ENCODE data around the gene PTDSS2.

Gene PTDSS2

DNA sequence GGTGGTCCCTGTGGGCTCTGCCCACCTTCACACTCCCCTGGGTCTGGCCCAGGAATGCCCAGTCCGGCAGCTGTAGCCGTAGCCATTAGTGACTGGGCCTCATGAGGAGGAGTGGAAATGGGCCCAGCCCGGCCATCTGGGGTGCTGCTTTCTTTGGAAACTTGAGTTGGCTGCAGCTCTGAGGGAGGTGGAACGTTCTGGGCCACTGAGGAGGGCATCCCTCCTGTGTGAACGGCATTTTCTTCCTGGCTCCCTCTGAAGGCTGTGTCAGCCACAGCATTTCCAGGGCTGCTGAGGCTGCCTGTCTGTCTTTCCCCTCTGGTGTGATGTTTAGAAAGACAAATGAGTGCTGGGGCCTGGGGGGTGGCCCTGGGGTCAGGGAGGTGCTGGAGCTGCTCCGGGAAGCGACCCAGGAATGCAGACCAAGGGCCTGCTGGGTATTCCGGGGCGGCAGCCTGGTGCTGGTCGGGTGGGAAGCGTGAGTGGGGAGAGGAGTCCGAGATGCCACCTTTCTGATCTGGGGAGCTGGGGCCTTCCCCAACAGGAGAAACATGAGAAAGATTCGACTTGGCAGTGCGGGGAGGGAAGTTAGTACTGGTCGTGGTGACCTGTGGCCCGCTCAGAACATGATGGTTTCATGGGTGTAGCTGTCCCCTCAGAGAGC, 27.1 kb downstream of the PTDSS2 start:
- H3K9ac ChIP-seq (ENCODE audit: low read length), result no peak overlapping the region
- no peak overlapping the region for H3K27ac ChIP-seq (ENCODE audit: low read depth, low read length)
- H3K9me3 ChIP-seq (ENCODE audit: low read length), result no peaks in the 10 kb centered on the region
- no peaks in the 10 kb centered on the region for H3K27me3 ChIP-seq (ENCODE audit: control insufficient read depth in 1 of 2, insufficient read depth in 2 of 2, low read length in 2 of 2)
- H3K36me3 ChIP-seq (ENCODE audit: insufficient read depth, low read length), result peaks cover 5% of the 10 kb centered on the region
- H3K4me3 ChIP-seq (ENCODE audit: low read depth in 1 of 2, low read length in 2 of 2), result no peak overlapping the region
- H3K4me1 ChIP-seq (ENCODE audit: insufficient read depth, low read length), result no peaks in the 10 kb centered on the region

DNA sequence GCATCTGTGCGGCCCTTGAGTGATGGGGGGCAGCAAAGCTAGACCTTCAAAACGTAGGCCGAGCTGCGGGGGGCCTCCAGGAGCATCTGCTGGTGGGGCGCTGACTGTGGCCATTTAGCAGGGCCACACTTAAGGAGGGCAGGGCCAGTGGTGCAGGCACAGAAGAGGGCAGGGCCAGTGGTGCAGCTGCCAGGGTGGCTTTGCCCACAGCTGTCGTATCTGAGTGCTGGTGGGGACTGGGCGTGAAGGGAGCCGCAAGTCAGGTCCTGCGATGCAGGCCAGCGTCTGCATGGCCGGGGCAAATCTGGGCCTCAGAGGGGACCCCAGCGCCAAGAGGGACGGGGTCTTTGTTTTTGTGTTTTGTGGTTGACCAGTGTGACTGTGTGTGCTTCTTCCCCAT, 29.2 kb downstream of the PTDSS2 start:
- no peak overlapping the region for H3K27ac ChIP-seq (ENCODE audit: low read depth, low read length)

DNA sequence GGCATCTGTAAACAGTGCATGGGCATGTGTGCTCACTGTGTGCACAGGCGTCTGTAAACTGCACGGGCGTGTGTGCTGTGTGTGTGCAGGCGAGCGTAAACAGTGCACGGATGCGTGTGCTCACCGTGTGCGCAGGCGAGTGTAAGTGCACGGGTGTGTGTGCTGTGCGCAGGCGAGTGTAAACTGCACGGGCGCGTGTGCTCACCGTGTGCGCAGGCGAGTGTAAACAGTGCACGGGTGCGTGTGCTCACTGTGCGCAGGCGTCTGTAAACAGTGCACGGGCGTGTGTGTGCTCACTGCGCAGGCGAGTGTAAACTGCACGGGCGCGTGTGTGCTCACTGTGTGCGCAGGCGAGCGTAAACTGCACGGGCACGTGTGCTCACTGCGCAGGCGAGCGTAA, 34.5 kb downstream of the PTDSS2 start:
- no peaks in the 10 kb centered on the region for H3K36me3 ChIP-seq (ENCODE audit: insufficient read depth, low read length)
- H3K27ac ChIP-seq (ENCODE audit: low read depth, low read length), result no peak overlapping the region
- H3K9ac ChIP-seq (ENCODE audit: low read length), result no peak overlapping the region
- H3K27me3 ChIP-seq (ENCODE audit: control insufficient read depth in 1 of 2, insufficient read depth in 2 of 2, low read length in 2 of 2), result no peaks in the 10 kb centered on the region
- no peak overlapping the region for H3K4me3 ChIP-seq (ENCODE audit: low read depth in 1 of 2, low read length in 2 of 2)
- H3K4me1 ChIP-seq (ENCODE audit: insufficient read depth, low read length), result no peaks in the 10 kb centered on the region
- no peaks in the 10 kb centered on the region for H3K9me3 ChIP-seq (ENCODE audit: low read length)

More for the DNA sequence above, 29.2 kb downstream of the PTDSS2 start:
- no peaks in the 10 kb centered on the region for H3K9me3 ChIP-seq (ENCODE audit: low read length)
- H3K4me1 ChIP-seq (ENCODE audit: insufficient read depth, low read length), result no peaks in the 10 kb centered on the region
- H3K36me3 ChIP-seq (ENCODE audit: insufficient read depth, low read length), result peaks cover 5% of the 10 kb centered on the region
- no peaks in the 10 kb centered on the region for H3K27me3 ChIP-seq (ENCODE audit: control insufficient read depth in 1 of 2, insufficient read depth in 2 of 2, low read length in 2 of 2)
- no peak overlapping the region for H3K9ac ChIP-seq (ENCODE audit: low read length)
- no peak overlapping the region for H3K4me3 ChIP-seq (ENCODE audit: low read depth in 1 of 2, low read length in 2 of 2)

DNA sequence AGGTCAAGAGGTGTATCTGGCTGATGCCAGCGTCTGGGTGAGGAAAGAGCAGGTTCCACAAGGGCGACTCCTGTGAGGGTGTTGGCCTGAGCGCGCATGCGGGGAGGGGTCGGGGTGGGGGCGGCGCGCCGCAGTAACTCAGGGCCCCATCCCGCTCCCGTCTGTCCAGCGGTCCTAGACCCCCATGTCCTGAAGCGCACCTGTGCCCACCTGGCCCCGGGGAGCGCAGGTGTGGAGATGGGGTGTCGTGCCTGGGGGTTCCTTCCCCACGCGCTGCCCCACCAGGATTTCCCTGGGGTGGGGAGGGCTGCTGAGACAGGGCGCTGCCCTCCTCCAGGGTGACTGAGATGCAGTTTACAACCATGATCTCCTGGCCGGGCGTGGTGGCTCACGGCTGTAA, 36.1 kb downstream of the PTDSS2 start:
- Histone ChIP-seq H3K36me3 (ENCODE audit: insufficient read depth, low read length) (peaks cover 4% of the 10 kb centered on the region), H3K4me3 (ENCODE audit: low read depth in 1 of 2, low read length in 2 of 2) (no peak overlapping the region), H3K9me3 (ENCODE audit: low read length) (no peaks in the 10 kb centered on the region), H3K4me1 (ENCODE audit: insufficient read depth, low read length) (no peaks in the 10 kb centered on the region), H3K9ac (ENCODE audit: low read length) (no peak overlapping the region), H3K27ac (ENCODE audit: low read depth, low read length) (no peak overlapping the region), H3K27me3 (ENCODE audit: control insufficient read depth in 1 of 2, insufficient read depth in 2 of 2, low read length in 2 of 2) (no peaks in the 10 kb centered on the region)

DNA sequence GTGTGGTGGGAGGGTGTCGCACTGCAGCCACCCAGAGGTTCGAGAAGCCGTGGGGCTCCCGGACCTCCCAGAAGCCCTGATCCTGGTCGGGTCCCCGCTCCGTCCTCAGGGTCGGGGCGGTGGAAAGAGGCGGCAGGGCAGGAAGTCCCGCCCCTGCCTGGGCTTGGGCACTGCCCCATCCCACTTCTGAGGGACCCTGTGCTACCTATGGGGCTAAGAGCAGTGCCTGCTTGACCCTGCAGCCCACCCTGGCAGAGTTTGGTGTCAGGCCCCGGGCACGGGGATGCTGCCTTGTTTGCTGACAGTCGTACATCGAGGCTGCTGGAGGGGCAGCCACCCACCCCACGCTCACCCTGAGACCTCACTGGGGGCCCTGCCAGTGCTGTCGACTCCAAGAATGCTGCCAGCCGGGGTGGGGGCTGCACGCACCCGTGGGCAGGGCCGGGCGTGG, 37.5 kb downstream of the PTDSS2 start:
- Histone ChIP-seq H3K9ac (ENCODE audit: low read length) (no peak overlapping the region), H3K4me3 (ENCODE audit: low read depth in 1 of 2, low read length in 2 of 2) (no peak overlapping the region), H3K36me3 (ENCODE audit: insufficient read depth, low read length) (peaks cover 4% of the 10 kb centered on the region), H3K4me1 (ENCODE audit: insufficient read depth, low read length) (no peaks in the 10 kb centered on the region), H3K9me3 (ENCODE audit: low read length) (no peaks in the 10 kb centered on the region), H3K27ac (ENCODE audit: low read depth, low read length) (no peak overlapping the region), H3K27me3 (ENCODE audit: control insufficient read depth in 1 of 2, insufficient read depth in 2 of 2, low read length in 2 of 2) (no peaks in the 10 kb centered on the region)

DNA sequence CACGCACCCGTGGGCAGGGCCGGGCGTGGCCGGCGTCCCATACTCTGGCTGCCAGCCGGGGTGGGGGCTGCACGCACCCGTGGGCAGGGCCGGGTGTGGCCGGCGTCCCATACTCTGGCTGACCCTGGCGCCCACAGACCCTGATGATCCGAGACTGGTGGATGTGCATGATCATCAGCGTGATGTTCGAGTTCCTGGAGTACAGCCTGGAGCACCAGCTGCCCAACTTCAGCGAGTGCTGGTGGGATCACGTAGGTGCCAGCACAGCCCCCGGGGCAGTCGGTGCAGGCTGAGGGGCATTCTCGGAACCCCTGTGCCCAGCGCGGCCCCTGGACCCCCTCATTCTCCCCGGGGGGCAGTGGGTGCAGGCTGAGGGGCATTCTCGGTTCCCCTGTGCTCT, 38.0 kb downstream of the PTDSS2 start:
- H3K9me3 ChIP-seq (ENCODE audit: low read length), result no peaks in the 10 kb centered on the region
- H3K36me3 ChIP-seq (ENCODE audit: insufficient read depth, low read length), result peaks cover 4% of the 10 kb centered on the region

DNA sequence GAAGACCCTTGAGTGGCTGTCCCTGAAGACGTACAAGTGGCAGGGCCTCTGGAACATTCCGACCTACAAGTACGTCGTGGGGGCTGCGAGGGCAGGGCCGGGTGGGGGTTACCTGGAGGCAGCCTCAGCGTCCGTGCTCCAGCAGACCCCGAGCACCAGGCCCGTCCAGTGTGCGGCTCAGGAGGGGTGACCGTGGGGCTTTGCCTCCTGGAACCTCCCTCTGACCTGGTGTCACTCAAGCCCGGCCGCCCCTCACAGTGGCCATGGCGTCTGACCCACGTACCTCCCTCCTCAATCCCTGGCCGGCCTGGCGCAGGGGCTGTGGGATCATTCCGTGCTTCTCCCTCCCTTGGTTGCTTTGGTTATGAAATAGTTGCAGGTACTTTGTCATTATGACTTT, 38.5 kb downstream of the PTDSS2 start:
- H3K9ac ChIP-seq (ENCODE audit: low read length), result no peak overlapping the region

More for the DNA sequence above, 38.0 kb downstream of the PTDSS2 start:
- Histone ChIP-seq H3K4me1 (ENCODE audit: insufficient read depth, low read length) (no peaks in the 10 kb centered on the region), H3K27ac (ENCODE audit: low read depth, low read length) (no peak overlapping the region), H3K4me3 (ENCODE audit: low read depth in 1 of 2, low read length in 2 of 2) (no peak overlapping the region), H3K9ac (ENCODE audit: low read length) (no peak overlapping the region), H3K27me3 (ENCODE audit: control insufficient read depth in 1 of 2, insufficient read depth in 2 of 2, low read length in 2 of 2) (no peaks in the 10 kb centered on the region)

DNA sequence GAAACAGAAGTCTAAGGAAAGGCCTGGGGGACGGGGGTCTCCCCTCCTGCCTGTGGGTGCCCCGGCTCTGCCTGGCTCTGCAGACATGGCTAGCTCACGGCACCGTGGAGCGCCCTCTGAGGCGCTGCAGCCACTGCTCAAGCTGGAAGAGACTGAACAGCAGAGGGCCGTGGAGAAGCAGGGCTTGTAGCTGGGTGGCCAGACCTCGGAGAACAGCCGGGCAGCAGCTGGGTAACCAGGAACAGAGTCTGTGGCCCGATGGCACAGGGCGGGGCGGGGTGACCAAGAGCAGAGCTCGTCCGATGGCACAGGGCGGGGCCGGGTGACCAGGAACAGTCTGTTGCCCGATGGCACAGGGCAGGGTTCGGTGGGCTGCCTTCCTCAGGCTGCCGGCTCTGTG, 38.9 kb downstream of the PTDSS2 start:
- Histone ChIP-seq H3K4me1 (ENCODE audit: insufficient read depth, low read length) (no peaks in the 10 kb centered on the region), H3K27me3 (ENCODE audit: control insufficient read depth in 1 of 2, insufficient read depth in 2 of 2, low read length in 2 of 2) (no peaks in the 10 kb centered on the region), H3K9ac (ENCODE audit: low read length) (no peak overlapping the region), H3K4me3 (ENCODE audit: low read depth in 1 of 2, low read length in 2 of 2) (no peak overlapping the region), H3K27ac (ENCODE audit: low read depth, low read length) (no peak overlapping the region), H3K9me3 (ENCODE audit: low read length) (no peaks in the 10 kb centered on the region), H3K36me3 (ENCODE audit: insufficient read depth, low read length) (peaks cover 4% of the 10 kb centered on the region)

More for the DNA sequence above, 38.5 kb downstream of the PTDSS2 start:
- Histone ChIP-seq H3K4me3 (ENCODE audit: low read depth in 1 of 2, low read length in 2 of 2) (no peak overlapping the region), H3K27ac (ENCODE audit: low read depth, low read length) (no peak overlapping the region), H3K9me3 (ENCODE audit: low read length) (no peaks in the 10 kb centered on the region), H3K27me3 (ENCODE audit: control insufficient read depth in 1 of 2, insufficient read depth in 2 of 2, low read length in 2 of 2) (no peaks in the 10 kb centered on the region), H3K4me1 (ENCODE audit: insufficient read depth, low read length) (no peaks in the 10 kb centered on the region), H3K36me3 (ENCODE audit: insufficient read depth, low read length) (peaks cover 4% of the 10 kb centered on the region)

DNA sequence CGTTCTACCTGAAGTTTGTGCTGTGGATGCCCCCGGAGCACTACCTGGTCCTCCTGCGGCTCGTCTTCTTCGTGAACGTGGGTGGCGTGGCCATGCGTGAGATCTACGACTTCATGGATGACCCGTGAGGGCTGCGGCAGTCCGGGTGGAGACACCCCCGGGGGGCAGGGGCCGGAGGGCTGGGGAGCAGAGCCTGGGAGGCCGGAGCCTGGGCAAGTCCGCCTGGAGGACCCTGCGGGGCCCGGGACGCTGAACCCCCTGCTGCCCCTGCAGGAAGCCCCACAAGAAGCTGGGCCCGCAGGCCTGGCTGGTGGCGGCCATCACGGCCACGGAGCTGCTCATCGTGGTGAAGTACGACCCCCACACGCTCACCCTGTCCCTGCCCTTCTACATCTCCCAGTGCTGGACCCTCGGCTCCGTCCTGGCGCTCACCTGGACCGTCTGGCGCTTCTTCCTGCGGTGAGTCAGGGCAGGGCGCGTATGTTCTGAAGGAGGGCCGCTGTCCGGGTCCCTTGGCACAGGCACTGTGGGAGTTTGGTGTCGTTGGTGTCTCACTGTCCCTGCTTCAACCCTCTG, 39.6 kb downstream of the PTDSS2 start:
- H3K27me3 ChIP-seq (ENCODE audit: control insufficient read depth in 1 of 2, insufficient read depth in 2 of 2, low read length in 2 of 2), result no peaks in the 10 kb centered on the region
- H3K4me1 ChIP-seq (ENCODE audit: insufficient read depth, low read length), result no peaks in the 10 kb centered on the region
- no peak overlapping the region for H3K27ac ChIP-seq (ENCODE audit: low read depth, low read length)
- peaks cover 4% of the 10 kb centered on the region for H3K36me3 ChIP-seq (ENCODE audit: insufficient read depth, low read length)
- no peak overlapping the region for H3K4me3 ChIP-seq (ENCODE audit: low read depth in 1 of 2, low read length in 2 of 2)
- no peaks in the 10 kb centered on the region for H3K9me3 ChIP-seq (ENCODE audit: low read length)
- H3K9ac ChIP-seq (ENCODE audit: low read length), result no peak overlapping the region

DNA sequence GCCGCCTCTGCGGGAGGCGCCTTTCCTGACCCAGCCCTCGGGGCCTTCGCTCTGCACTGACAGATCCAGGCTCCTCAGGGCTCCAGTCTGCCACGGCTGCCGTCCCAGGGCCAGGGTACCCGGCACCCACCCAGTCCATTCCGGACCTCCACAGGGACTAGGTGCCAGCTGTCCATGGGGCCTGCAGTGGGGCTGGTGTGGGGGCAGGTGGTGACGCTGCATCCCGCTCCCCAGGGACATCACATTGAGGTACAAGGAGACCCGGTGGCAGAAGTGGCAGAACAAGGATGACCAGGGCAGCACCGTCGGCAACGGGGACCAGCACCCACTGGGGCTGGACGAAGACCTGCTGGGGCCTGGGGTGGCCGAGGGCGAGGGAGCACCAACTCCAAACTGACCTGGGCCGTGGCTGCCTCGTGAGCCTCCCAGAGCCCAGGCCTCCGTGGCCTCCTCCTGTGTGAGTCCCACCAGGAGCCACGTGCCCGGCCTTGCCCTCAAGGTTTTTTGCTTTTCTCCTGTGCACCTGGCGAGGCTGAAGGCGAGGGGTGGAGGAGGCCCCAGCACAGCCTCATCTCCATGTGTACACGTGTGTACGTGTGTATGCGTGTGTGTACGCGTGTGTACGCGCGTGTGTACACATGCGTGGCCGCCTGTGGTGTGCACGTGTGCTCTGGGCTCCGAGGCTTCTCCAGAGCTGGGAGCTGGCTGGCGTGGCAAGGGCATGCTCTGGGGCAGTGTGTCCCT, 40.3 kb downstream of the PTDSS2 start:
- Histone ChIP-seq H3K27ac (ENCODE audit: low read depth, low read length) (no peak overlapping the region), H3K9ac (ENCODE audit: low read length) (no peak overlapping the region), H3K4me3 (ENCODE audit: low read depth in 1 of 2, low read length in 2 of 2) (no peak overlapping the region), H3K27me3 (ENCODE audit: control insufficient read depth in 1 of 2, insufficient read depth in 2 of 2, low read length in 2 of 2) (no peaks in the 10 kb centered on the region), H3K9me3 (ENCODE audit: low read length) (no peaks in the 10 kb centered on the region), H3K4me1 (ENCODE audit: insufficient read depth, low read length) (no peaks in the 10 kb centered on the region), H3K36me3 (ENCODE audit: insufficient read depth, low read length) (peaks cover 8% of the 10 kb centered on the region)

DNA sequence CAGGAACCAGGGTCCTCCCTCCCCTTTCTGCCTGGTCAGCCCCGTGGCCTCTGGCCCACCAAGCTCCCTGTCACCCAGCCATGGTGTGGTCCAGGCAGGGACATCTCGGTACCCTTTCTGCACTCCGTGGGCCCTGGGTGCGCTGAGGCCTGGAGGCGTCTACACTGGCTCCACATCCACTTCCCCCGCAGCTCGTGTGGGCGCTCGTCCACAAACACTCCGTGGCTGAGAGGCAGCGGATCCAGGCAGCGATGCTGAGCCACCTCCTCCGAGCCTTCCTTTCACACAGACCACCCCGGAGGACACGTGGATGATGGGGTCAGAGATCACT, 40.8 kb downstream of the PTDSS2 start:
- Histone ChIP-seq H3K27me3 (ENCODE audit: control insufficient read depth in 1 of 2, insufficient read depth in 2 of 2, low read length in 2 of 2) (no peaks in the 10 kb centered on the region), H3K27ac (ENCODE audit: low read depth, low read length) (no peak overlapping the region), H3K4me1 (ENCODE audit: insufficient read depth, low read length) (no peaks in the 10 kb centered on the region), H3K9me3 (ENCODE audit: low read length) (no peaks in the 10 kb centered on the region), H3K9ac (ENCODE audit: low read length) (no peak overlapping the region), H3K4me3 (ENCODE audit: low read depth in 1 of 2, low read length in 2 of 2) (no peak overlapping the region), H3K36me3 (ENCODE audit: insufficient read depth, low read length) (peaks cover 13% of the 10 kb centered on the region)
